Astrocyte of the cerebellum (primary cell): ENCODE measurements around the gene GRAMD1C.

Experiments
- DNase-seq: peaks from one replicate; pipeline ENCODE4 v3.0.0-alpha.2; 2011; ENCODE audit warnings: low read depth
- H3K4me3 ChIP-seq: 2 replicates; pipeline ENCODE4 v1.5.1; 2011; ENCODE audit warnings: mild to moderate bottlenecking, low read depth, low read length, moderate library complexity
- in situ Hi-C: cut with HindIII; loops from 2 replicates; pipeline ENCODE4 v1.10.0; 2017; ENCODE audit warnings: low sequenced_read_pairs
- TF ChIP-seq, protein P1 (sequence below): IDR thresholded peaks from 2 replicates; pipeline ENCODE4 v1.5.1; 2012; ENCODE audit warnings: low read length, low read depth, moderate library complexity, mild to moderate bottlenecking; ENCODE audit errors: missing control alignments

Gene GRAMD1C

GRCh38 chr3:113963879-113964278 is 125.3 kb downstream of the GRAMD1C start:
- DNase-seq, result no peak
- H3K4me3 ChIP-seq, result no peak overlapping the region
- TF ChIP-seq, protein P1, sequence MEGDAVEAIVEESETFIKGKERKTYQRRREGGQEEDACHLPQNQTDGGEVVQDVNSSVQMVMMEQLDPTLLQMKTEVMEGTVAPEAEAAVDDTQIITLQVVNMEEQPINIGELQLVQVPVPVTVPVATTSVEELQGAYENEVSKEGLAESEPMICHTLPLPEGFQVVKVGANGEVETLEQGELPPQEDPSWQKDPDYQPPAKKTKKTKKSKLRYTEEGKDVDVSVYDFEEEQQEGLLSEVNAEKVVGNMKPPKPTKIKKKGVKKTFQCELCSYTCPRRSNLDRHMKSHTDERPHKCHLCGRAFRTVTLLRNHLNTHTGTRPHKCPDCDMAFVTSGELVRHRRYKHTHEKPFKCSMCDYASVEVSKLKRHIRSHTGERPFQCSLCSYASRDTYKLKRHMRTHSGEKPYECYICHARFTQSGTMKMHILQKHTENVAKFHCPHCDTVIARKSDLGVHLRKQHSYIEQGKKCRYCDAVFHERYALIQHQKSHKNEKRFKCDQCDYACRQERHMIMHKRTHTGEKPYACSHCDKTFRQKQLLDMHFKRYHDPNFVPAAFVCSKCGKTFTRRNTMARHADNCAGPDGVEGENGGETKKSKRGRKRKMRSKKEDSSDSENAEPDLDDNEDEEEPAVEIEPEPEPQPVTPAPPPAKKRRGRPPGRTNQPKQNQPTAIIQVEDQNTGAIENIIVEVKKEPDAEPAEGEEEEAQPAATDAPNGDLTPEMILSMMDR, result no peak
- in situ Hi-C loops, result no loop called here

- no peak overlapping the region for H3K4me3 ChIP-seq
- in situ Hi-C loops, result no loop called here
- no peak for DNase-seq
- TF ChIP-seq, protein P1, result no peak
Measured at GRCh38 chr3:113966172-113966571, 127.6 kb downstream of the GRAMD1C start.

GRCh38 chr3:113968986-113969385 is 130.4 kb downstream of the GRAMD1C start:
- H3K4me3 ChIP-seq, result no peak overlapping the region
- TF ChIP-seq, protein P1, result no peak
- in situ Hi-C loops, result no loop called here
- DNase-seq, result no peak

- DNase-seq, result no peak
- TF ChIP-seq, protein P1, result no peak
- H3K4me3 ChIP-seq, result no peak overlapping the region
- in situ Hi-C loops, result no loop called here
Measured at GRCh38 chr3:113977822-113978221, 139.2 kb downstream of the GRAMD1C start.

GRCh38 chr3:113979916-113980315 is 141.3 kb downstream of the GRAMD1C start:
- H3K4me3 ChIP-seq, result no peak overlapping the region
- no peak for DNase-seq
- TF ChIP-seq, protein P1, result no peak
- in situ Hi-C loops, result no loop called here

DNA sequence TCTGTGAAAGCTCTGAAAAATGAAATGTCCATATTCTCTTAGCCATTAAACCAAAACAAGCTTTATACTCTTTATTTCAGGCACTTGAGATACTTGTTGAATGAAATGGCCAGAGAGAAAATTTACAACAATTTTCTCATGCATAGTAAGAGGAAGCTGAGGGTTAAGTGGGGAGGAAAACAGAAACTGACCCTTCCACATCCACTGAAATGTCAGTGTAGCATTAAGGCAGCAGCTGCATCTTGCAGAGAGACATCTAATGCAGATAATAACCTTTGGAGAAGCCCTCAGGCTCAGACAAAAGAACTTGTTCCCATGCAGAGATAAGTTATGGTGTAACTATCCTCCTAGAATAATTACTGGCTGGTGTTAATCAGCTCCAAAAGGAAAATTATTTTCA is 143.2 kb downstream of the GRAMD1C start:
- TF ChIP-seq, protein P1, result no peak
- in situ Hi-C loops, result no loop called here
- DNase-seq, result no peak
- no peak overlapping the region for H3K4me3 ChIP-seq

- DNase-seq, result no peak
- in situ Hi-C loops, result no loop called here
- no peak overlapping the region for H3K4me3 ChIP-seq
- TF ChIP-seq, protein P1, result no peak
Measured at GRCh38 chr3:113983544-113983943, 145.0 kb downstream of the GRAMD1C start.
